ENCODE data around the gene BBS5.

- TF ChIP-seq CTCF (optimal IDR thresholded peaks at IDR 0.05 in 1 of 3, IDR thresholded peaks at IDR 0.05 in 1 of 3, conservative IDR thresholded peaks at IDR 0.05 in 1 of 3; ENCODE audit: extremely low read depth in 1 of 3, insufficient read depth in 2 of 3, low read length in 3 of 3) (no peak), EZH2 (IDR thresholded peaks at IDR 0.05; ENCODE audit: low read length) (no peak)
Measured at GRCh38 chr2:169438466-169439072, 40.7 kb upstream of the BBS5 start.

Measured in keratinocyte (primary cell).